GM21619 (cell line): ENCODE data around the gene PTPN6.

Source experiments
- ATAC-seq: cut with Tn5 transposase; IDR thresholded peaks from one replicate; pipeline ENCODE4 v1.9.1; 2021; ENCODE audit not compliant: unreplicated experiment

PTPN6 gene

GRCh38 chr12:6938353-6939190 lies 12.6 kb upstream of the PTPN6 start:
- no peak for ATAC-seq

- no peak for ATAC-seq
Measured at GRCh38 chr12:6939191-6939540, 12.0 kb upstream of the PTPN6 start.

- no peak for ATAC-seq
Measured at GRCh38 chr12:6941267-6941666, 9.9 kb upstream of the PTPN6 start.

- ATAC-seq = no peak
Measured at GRCh38 chr12:6941782-6942181, 9.4 kb upstream of the PTPN6 start.

DNA sequence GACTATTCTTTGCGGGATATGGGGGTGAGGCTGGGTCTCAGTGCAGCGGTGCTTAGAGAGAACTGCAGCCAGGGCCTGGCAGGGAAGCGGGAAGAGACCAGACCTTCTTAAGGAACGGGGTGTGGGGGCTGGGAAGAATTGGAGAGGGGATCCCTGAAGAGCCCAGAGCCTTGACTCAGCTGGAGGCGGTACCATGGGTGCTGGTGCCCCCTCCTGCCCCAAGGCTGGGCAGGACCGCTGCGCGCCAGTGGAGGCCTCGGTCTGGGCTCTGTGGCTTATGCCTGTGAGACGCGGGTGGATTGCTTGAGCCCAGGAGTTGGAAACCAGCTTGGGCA lies 8.9 kb upstream of the PTPN6 start:
- ATAC-seq = no peak

DNA sequence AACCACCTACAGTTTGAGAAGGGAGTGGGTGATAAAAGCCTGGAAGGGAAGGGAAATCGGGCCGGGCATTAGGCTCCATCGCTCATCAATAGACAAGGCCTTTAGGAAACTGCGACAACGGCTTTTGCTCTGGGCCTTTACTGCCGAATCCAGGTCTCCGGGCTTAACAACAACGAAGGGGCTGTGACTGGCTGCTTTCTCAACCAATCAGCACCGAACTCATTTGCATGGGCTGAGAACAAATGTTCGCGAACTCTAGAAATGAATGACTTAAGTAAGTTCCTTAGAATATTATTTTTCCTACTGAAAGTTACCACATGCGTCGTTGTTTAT lies 7.8 kb upstream of the PTPN6 start:
- ATAC-seq = peak; percentile 33

DNA sequence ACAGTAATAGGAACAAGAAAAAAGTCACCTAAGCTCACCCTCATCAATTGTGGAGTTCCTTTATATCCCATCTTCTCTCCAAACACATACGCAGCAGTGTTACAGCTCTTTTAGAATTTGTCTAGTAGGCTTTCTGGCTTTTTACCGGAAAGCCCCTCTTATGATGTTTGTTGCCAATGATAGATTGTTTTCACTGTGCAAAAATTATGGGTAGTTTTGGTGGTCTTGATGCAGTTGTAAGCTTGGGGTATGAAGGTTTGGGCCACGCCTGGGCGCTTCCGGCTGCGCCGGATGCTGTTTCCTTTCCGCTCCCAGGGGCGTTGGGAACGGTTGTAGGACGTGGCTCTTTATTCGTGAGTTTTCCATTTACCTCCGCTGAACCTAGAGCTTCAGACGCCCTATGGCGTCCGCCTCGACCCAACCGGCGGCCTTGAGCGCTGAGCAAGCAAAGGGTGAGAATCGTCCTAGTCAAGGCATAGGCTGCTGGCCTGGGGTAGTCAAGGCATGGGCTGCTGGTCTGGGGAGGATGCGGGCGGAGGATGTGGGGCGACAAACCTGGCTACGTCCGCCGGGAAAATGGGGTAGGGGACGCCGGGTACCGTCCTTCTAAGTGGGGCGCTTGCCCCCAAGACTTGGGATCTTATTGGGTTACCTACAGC lies 7.3 kb upstream of the PTPN6 start, which contains the start of the genes C12orf57 and RNU7-1:
TSS of gene C12orf57 (plus strand) at position 301 of the 659 bp plus-strand sequence. CDS start at position 401, 100 bp downstream.
TSS of gene RNU7-1 (plus strand) at position 95 of the 659 bp plus-strand sequence.
- peak; percentile 24 for ATAC-seq

- ATAC-seq = peak; percentile 42
Measured at GRCh38 chr12:6944381-6945186, 6.6 kb upstream of the PTPN6 start.

GRCh38 chr12:6945613-6946012 lies 5.5 kb upstream of the PTPN6 start:
- ATAC-seq = no peak

DNA sequence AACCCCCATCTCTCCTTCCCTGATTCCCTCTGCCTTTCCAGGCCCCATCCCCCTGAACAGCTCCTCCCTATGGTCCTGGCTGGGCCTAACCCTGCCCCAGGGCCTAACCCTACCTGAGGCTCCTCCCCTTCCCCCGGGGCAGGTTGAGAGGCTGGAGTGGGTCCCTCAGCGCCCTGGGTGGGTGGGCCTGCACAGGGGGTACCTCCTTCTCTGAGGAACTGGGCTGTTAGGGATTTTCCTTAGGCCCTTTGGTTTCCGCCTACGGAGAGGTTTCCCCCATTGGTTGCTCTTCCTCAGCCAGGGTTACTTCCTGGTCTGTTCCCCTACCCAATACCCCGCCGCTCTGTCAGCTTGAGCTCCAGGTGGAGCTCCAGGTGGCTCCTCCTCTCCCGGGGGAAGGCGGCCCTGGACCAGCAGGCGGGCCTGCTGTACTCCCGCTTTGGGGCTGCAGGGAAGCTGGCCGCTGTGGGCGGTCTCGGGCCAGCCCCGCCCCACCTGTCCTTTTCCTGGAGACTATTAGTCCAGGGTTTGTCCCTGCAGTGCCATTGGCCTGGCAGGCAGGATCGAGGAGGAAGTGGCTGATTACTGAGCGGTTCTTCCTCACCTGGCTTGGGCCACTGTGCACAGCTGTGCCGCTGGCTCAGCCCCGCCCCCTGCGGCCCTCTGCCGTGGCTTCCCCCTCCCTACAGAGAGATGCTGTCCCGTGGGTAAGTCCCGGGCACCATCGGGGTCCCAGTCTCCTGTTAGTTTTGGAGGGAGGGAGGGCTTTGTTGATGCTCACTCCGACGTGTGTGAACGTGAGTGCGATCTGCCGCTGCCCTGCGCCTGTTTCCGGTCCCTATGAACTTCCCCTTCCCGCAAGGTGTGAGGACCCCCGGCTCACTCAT lies 4.9 kb upstream of the PTPN6 start:
- ATAC-seq = peak; percentile 24

DNA sequence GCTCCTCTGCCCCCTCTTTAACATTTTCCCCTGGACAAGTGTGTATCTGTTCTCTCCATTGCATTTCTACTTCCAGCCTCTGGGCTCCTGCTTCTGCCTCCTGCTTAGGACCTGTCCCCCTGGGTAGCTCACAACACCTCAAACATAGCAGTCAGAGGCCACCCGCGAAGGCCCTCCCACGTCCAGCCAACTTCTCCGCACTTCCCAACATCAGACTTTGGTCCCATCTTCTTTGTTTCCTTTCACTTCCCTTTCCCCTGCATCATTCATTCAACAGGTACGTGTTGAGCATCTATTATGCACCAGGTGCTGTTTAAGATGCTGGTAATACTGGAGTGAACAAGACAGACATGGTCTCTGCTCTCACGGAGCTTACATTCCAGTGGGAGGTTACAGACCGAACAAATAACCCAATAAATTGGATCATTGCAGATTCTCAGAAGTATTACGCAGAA lies 4.2 kb upstream of the PTPN6 start:
- ATAC-seq = no peak

DNA sequence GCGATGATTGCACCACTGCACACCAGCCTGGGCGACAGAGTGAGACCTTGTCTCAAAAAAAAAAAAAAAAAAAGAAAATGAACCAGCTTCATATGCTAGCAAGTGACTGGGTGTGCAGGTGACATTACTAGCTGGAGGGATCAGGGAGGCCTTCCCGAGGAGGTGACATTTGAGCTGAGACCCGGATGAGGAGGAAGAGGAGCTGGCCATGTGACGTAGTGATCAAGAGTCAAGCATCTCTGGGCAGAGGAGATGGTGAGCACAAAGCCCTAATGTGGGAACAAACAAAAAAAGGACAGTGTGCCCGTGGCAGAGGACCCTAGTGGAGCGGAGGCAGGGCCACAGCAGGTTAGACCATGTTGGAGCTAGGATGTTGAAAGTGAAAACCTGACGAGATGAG lies 3.5 kb upstream of the PTPN6 start:
- no peak for ATAC-seq

- no peak for ATAC-seq
Measured at GRCh38 chr12:6948873-6949594, 2.1 kb upstream of the PTPN6 start.

DNA sequence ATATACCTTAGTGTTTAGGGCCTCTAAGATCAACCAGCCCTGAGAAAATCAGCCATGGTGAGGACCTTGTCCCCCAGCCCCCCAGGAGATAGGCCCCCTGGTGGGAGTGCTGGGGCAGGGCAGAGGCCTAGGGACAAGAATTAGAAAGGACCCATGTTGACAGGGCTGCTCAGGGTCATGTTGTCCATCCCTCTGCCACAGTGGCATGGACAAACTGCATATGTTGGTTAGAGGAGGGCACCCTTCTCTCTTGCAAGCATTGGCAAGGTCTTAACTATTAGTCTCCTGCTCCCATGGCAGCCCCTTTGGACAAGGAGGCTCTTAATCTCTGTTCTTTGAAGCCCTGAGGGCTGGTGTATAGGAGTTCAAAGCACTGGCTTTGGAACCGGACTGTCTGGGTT lies 755 bp upstream of the PTPN6 start:
- ATAC-seq = no peak

DNA sequence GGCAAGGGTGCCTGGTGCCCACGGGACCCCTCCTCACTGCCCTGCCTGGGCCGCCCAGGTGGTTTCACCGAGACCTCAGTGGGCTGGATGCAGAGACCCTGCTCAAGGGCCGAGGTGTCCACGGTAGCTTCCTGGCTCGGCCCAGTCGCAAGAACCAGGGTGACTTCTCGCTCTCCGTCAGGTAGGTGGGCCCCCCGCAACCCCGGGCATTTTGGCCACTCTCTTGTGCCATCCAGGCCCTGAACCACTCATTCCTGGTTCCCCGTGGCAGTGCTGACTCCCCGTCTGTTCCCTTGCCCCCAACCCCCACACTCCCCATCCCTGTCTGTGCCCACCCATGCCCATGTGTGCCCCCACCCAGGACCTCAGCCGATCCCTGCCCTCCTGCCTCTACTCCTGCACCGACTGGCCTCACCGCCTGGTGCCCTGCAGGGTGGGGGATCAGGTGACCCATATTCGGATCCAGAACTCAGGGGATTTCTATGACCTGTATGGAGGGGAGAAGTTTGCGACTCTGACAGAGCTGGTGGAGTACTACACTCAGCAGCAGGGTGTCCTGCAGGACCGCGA lies 480 bp downstream of the PTPN6 start:
- ATAC-seq = no peak

DNA sequence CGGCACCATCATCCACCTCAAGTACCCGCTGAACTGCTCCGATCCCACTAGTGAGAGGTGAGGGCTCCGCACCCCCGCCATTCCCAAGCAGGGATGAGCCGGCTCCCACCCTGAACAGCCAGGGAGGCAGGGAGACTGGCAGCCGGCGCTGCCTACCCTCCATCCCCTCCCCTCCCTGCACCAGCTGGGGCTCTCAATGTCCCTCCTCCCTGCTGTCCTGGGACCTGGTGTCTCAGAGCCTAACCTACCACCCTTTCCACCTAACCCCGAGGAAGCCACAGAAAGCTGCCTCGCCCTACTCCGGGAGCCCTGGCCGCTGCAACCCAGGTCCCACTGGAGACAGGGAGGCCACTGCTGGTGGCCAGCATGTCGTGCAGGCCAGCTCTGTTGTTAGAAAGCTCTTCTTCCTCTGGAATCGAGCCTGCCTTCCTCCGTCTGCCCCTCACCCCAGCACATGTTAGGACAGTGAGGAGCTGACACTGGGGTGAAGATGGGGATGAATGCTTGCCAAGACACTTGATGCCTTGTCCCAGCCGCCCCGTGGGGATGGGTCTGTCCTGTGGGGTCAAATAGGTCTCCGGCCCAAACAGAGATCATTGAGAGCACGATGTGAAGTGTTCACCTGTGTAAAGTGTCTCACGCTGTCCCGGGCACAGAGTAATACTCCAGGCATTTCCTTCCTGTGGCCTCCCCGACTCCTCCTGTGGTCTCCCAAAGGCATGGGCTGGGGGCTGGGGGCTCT lies 1.1 kb downstream of the PTPN6 start:
- no peak for ATAC-seq

DNA sequence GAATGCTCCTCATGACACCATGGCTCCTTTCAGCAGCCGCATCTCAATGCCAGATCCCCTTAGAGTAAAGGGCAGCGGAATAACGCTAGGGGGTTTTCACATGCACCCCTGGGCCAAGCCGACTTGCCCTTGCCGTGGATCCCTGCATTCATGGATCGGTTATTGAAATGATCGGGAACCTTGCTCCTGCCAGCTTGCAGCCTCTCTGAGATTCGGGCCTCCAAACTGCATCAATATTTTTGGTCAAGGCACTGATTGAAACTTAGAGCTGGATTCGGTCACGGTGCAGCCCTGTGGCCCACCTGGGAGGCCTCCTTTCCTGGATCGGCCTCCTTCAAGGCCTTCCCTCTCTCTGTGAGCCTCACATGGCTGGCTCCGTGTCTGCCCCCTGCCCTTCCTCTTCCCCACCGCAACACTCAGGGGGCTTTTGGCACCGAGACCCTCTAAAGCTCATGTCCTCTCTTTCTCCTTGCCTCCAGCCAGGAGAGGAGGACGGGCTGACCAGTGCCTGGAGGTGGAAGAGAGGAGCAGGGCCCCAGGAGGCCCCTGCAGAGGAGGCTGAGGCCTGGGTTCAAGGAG lies 1.8 kb downstream of the PTPN6 start:
- ATAC-seq = no peak

GRCh38 chr12:6953442-6954315 lies 2.5 kb downstream of the PTPN6 start:
- ATAC-seq = peak; percentile 37
